RPMI7951 (cell line): Measurements from ENCODE around the gene TSTD1. TPM values are rescaled to one million over a fixed set of nuclear protein-coding genes. Genes with fewer than 3 reads are reported as not detected.
A peak's percentile ranks its signal among the peaks of the same experiment; 100 is the strongest.

Experiments used
- DNase-seq: peaks from one replicate; pipeline ENCODE4 v3.0.0-alpha.2; 2012; ENCODE audit warnings: low read depth
- total RNA-seq: library from RNA; depleted of rRNA; stranded (reverse); fragments of >200 nt; shearing (Covaris generic); gene quantifications from 2 replicates; pipeline ENCODE4 v1.2.3, GENCODE V29; 2014; rRNA removed

Gene TSTD1, protein sequence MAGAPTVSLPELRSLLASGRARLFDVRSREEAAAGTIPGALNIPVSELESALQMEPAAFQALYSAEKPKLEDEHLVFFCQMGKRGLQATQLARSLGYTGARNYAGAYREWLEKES
- total RNA-seq = 0.48 TPM in 1 of 2 replicates, not detected in the other

- DNase-seq = no peak
These were observed at the start of gene TSTD1 for GRCh38 chr1:161038523-161039153. TSTD1 (minus strand) TSS chr1:161038964; CDS start chr1:161038889, 75 bp downstream.

DNA sequence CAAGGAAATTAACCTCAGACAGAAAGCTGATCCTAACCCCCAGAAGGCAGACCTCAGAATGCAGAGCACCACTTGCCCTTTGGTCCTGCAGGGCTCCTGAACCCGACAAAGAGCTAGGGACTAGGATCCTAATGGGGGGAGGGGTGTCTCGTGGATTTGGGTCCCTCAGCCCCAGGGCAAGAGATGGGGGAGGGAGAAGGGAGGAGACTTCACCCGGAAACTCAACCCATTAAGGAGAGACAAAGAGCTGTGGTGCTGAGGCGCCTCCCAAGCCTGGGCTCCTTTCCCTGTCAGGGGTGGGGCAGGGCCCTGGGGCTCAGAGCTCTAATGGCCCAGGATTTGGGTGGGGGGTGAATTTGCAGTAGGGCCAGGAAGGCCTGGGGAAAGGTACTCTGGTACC lies 47.7 kb upstream of the TSTD1 start:
- DNase-seq = no peak

GRCh38 chr1:161085165-161085564 lies 46.4 kb upstream of the TSTD1 start:
- DNase-seq = peak; percentile 63

DNA sequence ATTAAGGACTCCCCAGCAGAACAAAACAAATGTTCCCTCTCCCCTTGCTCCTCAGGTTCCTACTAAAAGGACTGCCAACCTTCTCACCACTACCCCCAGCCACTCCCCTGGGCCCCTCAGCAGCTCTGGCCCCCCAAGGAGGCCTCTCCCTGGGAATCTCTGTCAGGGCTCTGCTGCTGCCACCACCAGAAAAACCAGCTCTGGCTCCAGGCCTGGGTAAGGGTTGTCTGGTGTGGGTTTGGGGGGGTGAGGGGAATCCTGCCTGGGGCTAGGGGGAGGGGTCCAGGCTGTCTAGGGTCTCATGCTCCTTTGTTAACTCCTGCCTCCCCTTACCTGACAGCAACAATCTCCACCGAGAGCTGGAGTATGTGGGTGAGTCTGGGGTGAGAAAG lies 45.8 kb upstream of the TSTD1 start:
- no peak for DNase-seq

- no peak for DNase-seq
These were observed 45.2 kb upstream of the TSTD1 start for GRCh38 chr1:161083748-161084596.

DNA sequence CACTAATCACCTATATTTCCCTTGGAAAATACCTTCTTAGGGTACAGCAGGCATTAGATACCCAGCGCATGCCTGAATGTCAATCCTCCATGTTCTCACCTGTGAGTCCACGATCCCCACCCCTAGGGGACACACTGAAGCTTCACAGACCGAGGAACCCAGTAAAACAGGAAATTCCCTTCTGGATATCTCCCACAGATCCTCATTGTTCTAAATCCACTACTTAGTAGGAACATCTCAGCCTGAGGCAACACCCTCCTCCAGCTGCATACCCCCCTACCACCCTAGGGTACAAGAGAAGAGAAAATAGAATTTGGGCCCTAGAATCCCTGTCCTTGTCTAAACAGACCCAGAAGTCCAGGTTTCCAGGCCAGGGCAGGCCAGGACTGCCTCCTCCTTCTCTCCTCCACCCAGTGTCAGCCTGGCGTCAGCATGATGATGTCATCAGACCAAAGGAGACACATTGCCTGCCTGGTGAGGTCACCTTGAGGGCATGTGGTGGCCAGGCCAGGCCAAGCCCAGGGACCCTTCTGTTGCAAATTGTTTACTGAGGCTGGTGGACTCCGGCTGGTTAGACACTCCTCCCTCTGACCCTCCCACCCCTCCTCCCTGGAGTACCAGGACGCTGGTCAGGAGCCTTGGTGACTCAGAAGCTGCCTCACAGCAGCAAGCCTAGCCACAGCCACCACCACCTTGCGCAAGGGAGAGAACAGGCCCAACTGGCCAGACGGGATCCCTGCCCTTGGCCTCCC lies 44.4 kb upstream of the TSTD1 start:
- DNase-seq = peak; percentile 92

DNA sequence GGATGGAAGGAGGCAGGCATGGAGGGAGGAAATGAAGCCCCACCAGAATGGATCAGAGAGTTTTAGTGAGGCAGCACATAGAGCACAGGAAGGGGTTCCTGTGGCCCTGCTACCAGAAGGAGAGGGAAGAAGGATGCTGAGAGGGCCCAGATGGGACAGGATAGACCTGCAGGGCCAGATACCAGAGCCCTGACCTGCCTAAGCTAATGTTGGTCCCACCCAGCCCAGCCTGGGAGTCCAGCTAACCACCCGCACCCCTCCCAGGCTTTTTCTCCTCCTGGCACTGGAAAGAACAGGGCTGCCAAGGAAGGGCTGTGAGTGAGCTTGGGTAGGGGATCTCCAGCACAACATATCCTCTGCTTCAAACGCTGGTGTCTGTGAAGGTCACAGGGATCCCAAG lies 43.7 kb upstream of the TSTD1 start:
- DNase-seq = no peak

GRCh38 chr1:161081519-161081918 lies 42.8 kb upstream of the TSTD1 start:
- no peak for DNase-seq

DNA sequence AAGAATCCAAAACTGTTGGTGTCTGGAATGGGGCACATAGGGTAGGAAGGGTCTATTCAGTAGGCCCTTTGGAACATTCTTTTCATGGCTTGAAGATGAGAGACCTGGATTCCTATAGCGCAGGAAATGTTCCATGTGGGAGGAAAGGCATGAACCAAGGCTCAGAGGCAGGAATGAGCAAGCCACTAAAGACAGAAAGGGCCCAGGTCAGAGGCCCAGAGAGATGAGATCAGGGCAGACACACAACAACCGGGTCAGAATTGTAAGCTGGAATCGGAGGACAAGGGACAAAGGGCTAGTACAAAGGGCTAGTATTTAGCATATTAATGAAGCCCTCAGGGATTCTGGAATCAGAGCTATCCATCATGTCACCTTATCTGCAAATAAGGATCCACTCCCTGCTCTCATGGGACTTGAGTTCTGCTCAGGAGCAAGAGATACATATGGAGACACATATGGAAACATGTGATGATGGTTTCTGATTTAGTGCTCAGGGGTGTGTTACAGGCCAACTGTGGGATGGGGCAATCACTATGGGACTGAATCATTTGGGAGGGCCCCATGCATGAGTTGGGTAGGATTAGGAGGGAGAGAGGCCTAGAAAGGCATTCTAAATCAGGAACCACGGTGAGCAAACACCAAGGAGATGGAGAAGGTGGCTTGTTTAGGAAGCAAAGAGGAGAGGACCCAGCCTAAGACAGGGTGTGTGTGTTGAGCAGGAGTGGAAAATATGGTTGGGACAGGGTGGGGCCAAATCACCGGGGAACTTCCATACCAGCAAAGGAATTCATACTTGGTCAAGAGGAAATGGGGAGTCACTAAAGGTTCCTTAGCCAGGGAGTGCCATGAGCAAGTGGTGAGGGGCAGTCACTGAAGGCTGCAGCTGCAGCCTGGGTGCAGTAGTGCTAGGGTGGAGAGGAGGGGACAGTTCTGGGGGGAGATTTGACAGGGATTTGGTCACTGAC lies 42.0 kb upstream of the TSTD1 start:
- no peak for DNase-seq

DNA sequence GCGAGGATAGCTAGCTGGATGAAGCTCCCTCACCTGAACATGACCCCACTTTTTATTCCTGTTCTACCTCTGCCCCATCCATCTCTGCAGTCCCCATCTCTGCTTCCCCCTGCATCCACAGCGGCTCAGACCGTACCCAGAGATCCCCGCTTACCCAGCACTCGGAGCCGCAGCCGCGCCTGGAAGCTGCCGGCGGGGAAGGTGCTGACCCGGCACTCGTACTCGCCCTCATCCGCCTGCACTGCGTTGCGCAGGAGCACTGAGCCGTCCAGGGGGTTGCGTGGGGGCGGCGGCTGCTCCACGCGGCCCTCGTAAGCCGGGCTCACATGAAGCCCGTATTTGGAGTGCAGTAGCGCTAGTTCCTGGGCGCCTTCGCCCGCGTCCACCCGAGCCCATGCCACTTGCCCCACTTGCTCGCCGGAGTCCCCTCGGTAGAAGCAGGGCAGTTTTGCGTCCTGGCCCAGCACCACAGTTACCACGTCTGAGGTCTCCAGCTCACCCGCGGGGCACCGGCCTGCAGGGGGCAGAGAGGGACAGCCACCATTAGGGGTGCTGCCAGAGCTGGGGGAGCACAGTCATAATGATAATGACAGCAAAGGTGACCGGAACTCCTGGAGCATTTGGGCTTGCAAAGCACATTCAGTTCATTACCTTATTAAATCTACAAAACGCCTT lies 40.8 kb upstream of the TSTD1 start:
- no peak for DNase-seq

DNA sequence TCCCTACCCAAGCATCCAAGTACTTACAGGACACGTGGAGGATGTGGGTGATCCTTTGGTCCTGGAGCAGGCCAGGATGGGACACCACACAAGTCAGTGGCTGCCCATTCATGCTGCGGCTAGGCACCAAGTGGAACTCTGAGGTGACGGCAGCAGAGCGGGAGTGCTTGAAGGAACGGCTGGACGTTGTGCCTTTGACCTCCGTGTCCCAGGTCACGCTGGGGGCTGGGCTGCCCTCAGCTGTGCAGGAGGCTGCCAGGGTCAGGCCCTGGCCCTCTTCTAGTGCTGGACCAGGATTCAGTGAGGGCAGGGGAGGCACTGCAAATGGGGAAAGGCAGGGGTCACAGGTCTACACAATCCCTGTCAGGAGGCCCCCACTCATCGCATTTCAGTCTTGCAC lies 38.7 kb upstream of the TSTD1 start:
- no peak for DNase-seq

DNA sequence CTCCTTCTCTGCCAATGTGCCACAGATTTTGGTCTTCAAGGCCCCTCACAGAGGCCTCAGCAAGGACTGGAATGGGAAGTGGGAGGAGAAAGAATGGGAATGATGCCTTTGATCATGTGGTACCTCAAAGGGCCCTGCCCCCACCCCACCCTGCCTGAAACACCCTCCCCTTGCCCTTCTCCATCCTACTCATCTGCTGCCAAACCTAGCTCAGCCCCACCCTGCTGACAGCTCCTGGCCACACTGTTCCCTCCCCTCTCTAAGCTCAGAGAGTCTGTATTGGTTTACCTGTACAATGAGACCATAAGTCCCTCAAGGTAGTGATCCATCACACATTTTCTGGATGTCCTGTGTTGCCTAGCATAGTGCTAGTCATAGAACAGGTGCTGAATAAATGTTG lies 37.6 kb upstream of the TSTD1 start:
- no peak for DNase-seq

GRCh38 chr1:161074676-161075368 lies 36.1 kb upstream of the TSTD1 start:
- DNase-seq = no peak

DNA sequence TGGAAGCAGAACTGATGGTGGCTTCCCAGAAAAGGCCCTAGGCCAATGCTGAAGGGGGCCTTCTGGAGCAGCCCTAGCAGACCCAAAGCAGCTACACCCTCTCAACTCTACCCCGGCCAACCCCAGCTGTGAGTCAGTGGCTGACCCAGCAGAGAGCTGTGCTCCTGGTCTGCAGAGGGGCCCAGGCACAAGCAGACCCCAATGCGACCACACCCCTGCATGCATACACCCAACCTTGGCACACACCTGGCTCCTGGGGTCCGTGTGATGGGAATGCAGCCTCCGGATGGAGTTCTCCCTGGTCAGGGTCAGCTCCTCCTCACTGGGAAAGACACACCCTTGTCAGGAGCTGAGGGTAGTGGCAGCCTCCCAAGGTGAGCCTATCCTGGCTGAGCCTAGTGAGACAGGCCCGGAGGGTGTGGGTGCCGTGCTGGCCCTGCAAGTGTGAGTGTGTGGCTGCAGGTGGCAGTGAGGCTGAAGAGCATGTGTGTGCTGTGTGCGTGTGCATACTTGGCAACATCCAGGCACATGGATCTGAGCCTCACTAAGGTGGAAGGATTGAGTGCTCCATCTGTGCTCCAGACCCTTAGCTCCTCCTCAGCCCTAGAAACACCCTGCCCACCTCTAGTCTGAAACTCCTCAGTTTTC lies 34.8 kb upstream of the TSTD1 start:
- DNase-seq = no peak

GRCh38 chr1:161072751-161073449 lies 34.1 kb upstream of the TSTD1 start:
- DNase-seq = no peak

- peak; percentile 40 for DNase-seq
These were observed 33.2 kb upstream of the TSTD1 start for GRCh38 chr1:161071886-161072371.

- DNase-seq = no peak
These were observed 32.0 kb upstream of the TSTD1 start for GRCh38 chr1:161070761-161071160.

DNA sequence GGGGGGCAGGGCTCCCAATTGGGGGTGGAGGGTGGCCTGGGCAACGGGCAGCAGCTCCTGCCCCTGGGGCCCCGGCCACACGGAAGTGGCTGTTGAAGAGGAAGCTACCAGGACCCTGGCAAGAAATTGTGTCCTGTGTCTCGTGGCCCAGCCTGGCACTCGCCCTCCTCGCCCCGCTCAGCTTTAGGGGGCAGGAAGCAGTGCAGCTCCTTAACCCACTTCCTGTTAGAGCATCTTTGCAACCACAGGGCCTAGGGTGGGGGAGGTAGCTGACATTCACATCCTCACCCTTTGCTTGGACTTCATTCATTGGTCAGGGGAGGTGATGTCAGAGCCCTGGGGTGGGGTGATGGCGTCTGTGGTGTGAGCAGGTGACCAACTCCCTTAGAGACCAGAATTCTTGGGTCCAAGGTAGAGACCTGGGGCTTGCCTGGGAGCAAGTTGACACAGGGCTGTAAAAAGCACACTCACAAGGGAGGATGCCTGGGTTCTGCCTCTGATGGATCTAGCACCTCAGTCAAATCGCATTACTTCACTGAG lies 31.0 kb upstream of the TSTD1 start, which contains the start of gene ARHGAP30:
Gene ARHGAP30 (minus strand): TSS at position 161 of the 540 bp plus-strand sequence. CDS start 267 bp downstream, outside the sequence.
- no peak for DNase-seq
